ENCODE data around the gene ANKRD16. TPM values are rescaled to one million over a fixed set of nuclear protein-coding genes. Genes with fewer than 3 reads are reported as not detected.

ANKRD16 gene
- total RNA-seq, 1 experiment from 2014 or later: 6.9 TPM

DNA sequence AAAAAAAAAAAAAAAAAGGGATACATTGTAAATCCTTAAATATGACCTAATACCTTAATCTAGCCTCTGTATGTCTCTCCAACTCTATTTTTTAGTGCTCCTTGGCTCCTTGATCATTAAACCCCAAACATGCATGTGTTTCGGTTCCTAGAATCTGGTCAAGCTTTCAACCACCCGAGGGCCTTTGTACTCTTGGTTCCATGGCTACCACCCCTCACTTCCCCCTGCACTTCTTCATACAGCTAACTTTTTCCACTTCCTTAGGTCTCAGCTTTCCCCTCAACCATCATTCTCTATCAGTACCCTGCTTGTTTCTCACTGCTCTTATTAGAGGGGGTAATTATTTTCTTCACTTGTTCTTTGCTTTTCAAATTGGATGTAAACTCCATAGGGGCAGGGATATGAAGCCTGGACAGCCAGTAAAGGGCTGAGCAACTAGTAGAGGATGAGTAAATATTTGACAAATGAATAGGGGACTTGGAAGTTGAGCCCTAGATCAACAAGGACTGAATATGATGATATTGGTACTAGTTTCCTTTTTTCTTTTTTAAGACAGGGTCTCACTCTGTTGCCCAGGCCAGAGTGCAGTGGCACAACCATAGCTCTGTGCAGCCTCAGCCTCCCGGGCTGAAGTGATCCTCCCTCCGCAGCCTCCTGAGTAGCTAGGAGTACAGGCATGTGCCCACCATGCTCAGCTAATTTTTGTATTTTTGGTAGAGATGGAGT is 72.2 kb downstream of the ANKRD16 start:
- TF ChIP-seq, protein P1, sequence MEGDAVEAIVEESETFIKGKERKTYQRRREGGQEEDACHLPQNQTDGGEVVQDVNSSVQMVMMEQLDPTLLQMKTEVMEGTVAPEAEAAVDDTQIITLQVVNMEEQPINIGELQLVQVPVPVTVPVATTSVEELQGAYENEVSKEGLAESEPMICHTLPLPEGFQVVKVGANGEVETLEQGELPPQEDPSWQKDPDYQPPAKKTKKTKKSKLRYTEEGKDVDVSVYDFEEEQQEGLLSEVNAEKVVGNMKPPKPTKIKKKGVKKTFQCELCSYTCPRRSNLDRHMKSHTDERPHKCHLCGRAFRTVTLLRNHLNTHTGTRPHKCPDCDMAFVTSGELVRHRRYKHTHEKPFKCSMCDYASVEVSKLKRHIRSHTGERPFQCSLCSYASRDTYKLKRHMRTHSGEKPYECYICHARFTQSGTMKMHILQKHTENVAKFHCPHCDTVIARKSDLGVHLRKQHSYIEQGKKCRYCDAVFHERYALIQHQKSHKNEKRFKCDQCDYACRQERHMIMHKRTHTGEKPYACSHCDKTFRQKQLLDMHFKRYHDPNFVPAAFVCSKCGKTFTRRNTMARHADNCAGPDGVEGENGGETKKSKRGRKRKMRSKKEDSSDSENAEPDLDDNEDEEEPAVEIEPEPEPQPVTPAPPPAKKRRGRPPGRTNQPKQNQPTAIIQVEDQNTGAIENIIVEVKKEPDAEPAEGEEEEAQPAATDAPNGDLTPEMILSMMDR (IDR thresholded peaks at IDR 0.05): no peak
- TF ChIP-seq SIN3A (IDR thresholded peaks at IDR 0.05; ENCODE audit: borderline replicate concordance, insufficient read depth, low read depth, low read length): no peak
- no peak for TF ChIP-seq REST (IDR thresholded peaks at IDR 0.05; ENCODE audit: insufficient read depth in 1 of 2, low read depth in 2 of 2, low read length in 1 of 2)
- TF ChIP-seq POLR2AphosphoS5 (IDR thresholded peaks at IDR 0.05; ENCODE audit: low read depth, low read length): no peak
- TF ChIP-seq TCF7L2 (IDR thresholded peaks at IDR 0.05; ENCODE audit: low read depth, low read length): no peak
- H3K27me3 ChIP-seq (ENCODE audit: control insufficient read depth, insufficient read depth, low read length): no peaks in the 10 kb centered on the region
- H3K9me3 ChIP-seq (ENCODE audit: control insufficient read depth, insufficient read depth, low read depth, low read length): no peaks in the 10 kb centered on the region
- intact Hi-C loops (cut with micrococcal nuclease; ENCODE audit: unreplicated experiment): no loop called here
- in situ Hi-C loops (cut with HindIII; ENCODE audit: low pct_unique_long_range_greater_than_20kb, low sequenced_read_pairs): no loop called here
- no peak for DNase-seq (ENCODE audit: low read depth, low spot score)
- no peak overlapping the region for H3K4me3 ChIP-seq (ENCODE audit: low read depth in 2 of 2, low read length in 2 of 2)
- no TSS peak for BruUV-seq (replicated peaks)
- ATAC-seq: no peak
- ChIA-PET CTCF (no interaction called here), POLR2A (interaction anchor here (0.7 kb wide), 1 partner anchor 357 kb away, joined by 22 read pairs; no protein-coding TSS in a partner anchor)
- H3K36me3 ChIP-seq (ENCODE audit: control insufficient read depth, insufficient read depth, low read length): no peaks in the 10 kb centered on the region; the same call in 1 of the 2 replicates
- H3K27ac ChIP-seq (ENCODE audit: low read length): no peak overlapping the region
- H3K4me1 ChIP-seq (ENCODE audit: control insufficient read depth, insufficient read depth, low read length): no peaks in the 10 kb centered on the region

GRCh38 chr10:5816170-5816569 is 73.5 kb downstream of the ANKRD16 start:
- BruUV-seq (replicated peaks): no TSS peak
- intact Hi-C loops (cut with micrococcal nuclease; ENCODE audit: unreplicated experiment): no loop called here
- H3K27ac ChIP-seq (ENCODE audit: low read length): no peak overlapping the region
- no peak for ATAC-seq
- DNase-seq (ENCODE audit: low read depth, low spot score): no peak
- POLR2A ChIA-PET: no interaction called here
- H3K4me3 ChIP-seq (ENCODE audit: low read depth in 2 of 2, low read length in 2 of 2): no peak overlapping the region
- CTCF ChIA-PET: no interaction called here
- H3K9me3 ChIP-seq (ENCODE audit: control insufficient read depth, insufficient read depth, low read depth, low read length): no peaks in the 10 kb centered on the region
- no peaks in the 10 kb centered on the region; the same call in 1 of the 2 replicates for H3K36me3 ChIP-seq (ENCODE audit: control insufficient read depth, insufficient read depth, low read length)
- in situ Hi-C loops (cut with HindIII; ENCODE audit: low pct_unique_long_range_greater_than_20kb, low sequenced_read_pairs): no loop called here
- no peaks in the 10 kb centered on the region for H3K4me1 ChIP-seq (ENCODE audit: control insufficient read depth, insufficient read depth, low read length)
- H3K27me3 ChIP-seq (ENCODE audit: control insufficient read depth, insufficient read depth, low read length): no peaks in the 10 kb centered on the region
- TF ChIP-seq POLR2AphosphoS5 (IDR thresholded peaks at IDR 0.05; ENCODE audit: low read depth, low read length): no peak
- TF ChIP-seq SIN3A (IDR thresholded peaks at IDR 0.05; ENCODE audit: borderline replicate concordance, insufficient read depth, low read depth, low read length): no peak
- no peak for TF ChIP-seq TCF7L2 (IDR thresholded peaks at IDR 0.05; ENCODE audit: low read depth, low read length)
- no peak for TF ChIP-seq REST (IDR thresholded peaks at IDR 0.05; ENCODE audit: insufficient read depth in 1 of 2, low read depth in 2 of 2, low read length in 1 of 2)
- TF ChIP-seq, protein P1 (IDR thresholded peaks at IDR 0.05): no peak

Data from Panc1 (cell line).